Activated CD4-positive, alpha-beta T cell treated with anti-CD3 and anti-CD28 coated beads, Interleukin-2, amount 50 U/mL, for 16 hours (primary cell): ENCODE data around the gene MRPL27.
A peak's percentile ranks its signal among the peaks of the same experiment; 100 is the strongest.

Experiments
- DNase-seq: peaks from one replicate; pipeline ENCODE4 v3.0.0-alpha.2; 2020

MRPL27 gene

GRCh38 chr17:50359005-50359699, 13.8 kb downstream of the MRPL27 start:
- DNase-seq: no peak

DNA sequence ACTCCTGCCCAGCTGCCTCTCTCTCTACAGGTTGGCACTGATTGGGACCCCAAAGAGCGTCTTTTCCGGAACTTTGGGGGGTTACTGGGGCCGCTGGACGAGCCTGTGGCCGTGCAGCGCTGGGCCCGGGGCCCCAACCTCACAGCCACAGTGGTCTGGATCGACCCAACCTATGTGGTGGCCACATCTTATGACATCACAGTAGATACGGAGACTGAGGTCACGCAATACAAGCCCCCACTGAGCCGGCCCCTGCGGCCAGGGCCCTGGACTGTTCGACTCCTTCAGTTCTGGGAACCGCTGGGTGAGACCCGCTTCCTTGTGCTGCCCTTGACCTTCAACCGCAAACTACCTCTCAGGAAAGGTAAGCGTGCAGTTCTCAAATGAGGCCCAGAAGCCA, 14.8 kb downstream of the MRPL27 start:
- DNase-seq: no peak

- DNase-seq: no peak
These were observed 16.0 kb downstream of the MRPL27 start for GRCh38 chr17:50356892-50357510.

GRCh38 chr17:50356418-50356817, 16.6 kb downstream of the MRPL27 start:
- no peak for DNase-seq

- DNase-seq: no peak
These were observed 17.2 kb downstream of the MRPL27 start for GRCh38 chr17:50355701-50356341.

DNA sequence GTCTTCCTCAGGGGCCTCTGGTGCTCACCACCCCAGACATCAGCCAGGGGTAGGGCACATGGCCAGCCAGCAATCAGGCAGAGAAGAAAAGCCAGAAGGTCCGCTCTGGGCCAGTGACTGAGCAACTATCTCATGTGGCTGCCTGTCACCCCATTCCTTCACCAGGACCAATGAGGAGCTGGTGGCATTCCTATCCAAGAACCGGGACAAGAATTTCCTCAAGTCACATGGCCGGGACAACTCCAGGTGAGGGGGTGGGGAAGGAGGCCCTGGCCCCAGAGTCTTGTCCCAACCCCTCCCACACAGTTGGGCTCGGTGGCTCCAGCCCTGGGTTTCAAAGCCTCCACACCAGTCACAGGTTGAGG, 17.7 kb downstream of the MRPL27 start:
- no peak for DNase-seq

GRCh38 chr17:50354776-50355175, 18.2 kb downstream of the MRPL27 start:
- no peak for DNase-seq

DNA sequence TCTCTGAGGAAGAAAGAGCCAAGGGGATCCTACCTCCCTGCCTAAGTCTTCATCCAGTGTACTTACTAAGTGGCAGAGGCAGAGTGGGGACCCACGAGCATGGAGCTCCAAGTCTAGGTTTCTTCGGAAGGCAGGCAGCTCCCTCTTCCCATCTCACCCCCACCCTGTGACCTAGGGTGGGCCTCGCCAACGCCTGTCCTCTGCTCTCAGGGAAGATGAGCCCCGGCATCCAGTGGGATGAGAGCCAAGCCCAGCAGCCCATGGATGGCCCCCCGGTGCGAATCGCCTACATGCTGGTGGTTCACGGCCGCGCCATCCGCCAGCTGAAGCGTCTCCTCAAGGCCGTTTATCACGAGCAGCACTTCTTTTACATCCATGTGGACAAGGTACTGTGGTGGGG, 18.8 kb downstream of the MRPL27 start:
- no peak for DNase-seq

GRCh38 chr17:50353600-50354195, 19.3 kb downstream of the MRPL27 start:
- DNase-seq: no peak

- no peak for DNase-seq
These were observed 20.0 kb downstream of the MRPL27 start for GRCh38 chr17:50352693-50353599.

DNA sequence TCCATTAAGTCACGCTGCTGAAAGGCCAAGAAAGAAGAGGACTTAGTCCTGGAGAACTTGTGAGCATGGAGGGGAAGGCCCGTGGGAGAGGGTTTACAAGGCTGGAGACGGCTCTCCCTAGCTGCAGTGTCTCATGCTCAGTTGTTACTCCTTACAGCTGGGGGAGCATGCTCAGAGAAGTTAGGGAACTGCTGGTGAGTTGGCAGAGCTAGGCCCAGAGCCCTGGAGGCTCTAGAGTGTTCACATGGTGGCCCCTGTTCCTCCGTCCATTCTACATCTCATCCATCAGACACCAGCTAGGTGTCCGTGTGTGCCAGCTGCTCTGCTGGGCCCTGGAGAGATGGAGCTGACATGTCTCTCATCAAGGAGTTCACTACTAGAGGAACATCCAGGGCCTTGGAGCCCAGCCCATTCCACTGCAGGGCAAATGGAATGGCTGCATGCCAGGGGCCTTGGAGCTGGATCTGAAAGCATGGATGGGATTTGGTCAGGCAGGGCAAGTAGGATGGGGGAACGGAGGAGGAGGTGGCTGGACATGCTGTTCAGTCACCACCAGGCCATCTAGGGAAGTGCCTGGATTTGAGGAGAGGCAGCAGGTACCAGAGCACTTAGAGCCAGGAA, 20.8 kb downstream of the MRPL27 start:
- DNase-seq: no peak

DNA sequence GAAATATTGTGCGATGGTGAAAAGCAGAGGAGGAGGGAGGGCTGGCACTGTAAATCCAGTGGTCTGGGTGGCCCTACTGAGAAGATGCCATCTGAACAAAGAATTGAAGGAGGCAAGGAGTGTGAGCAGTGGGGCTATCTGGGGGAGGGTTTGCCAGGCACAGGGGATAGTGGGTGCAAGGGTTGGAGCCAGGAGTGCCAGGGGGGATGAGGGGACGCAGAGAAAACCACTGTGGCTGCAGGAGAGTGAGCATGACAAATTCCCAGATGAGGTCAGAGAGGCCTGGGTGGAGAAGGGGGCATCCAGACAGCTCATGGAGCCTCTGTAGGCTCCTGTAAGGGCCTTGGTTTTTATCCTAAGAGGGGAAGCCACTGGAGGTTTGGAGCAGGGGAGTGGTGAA, 22.3 kb downstream of the MRPL27 start:
- no peak for DNase-seq

GRCh38 chr17:50349243-50349600, 23.8 kb downstream of the MRPL27 start:
- DNase-seq: no peak

DNA sequence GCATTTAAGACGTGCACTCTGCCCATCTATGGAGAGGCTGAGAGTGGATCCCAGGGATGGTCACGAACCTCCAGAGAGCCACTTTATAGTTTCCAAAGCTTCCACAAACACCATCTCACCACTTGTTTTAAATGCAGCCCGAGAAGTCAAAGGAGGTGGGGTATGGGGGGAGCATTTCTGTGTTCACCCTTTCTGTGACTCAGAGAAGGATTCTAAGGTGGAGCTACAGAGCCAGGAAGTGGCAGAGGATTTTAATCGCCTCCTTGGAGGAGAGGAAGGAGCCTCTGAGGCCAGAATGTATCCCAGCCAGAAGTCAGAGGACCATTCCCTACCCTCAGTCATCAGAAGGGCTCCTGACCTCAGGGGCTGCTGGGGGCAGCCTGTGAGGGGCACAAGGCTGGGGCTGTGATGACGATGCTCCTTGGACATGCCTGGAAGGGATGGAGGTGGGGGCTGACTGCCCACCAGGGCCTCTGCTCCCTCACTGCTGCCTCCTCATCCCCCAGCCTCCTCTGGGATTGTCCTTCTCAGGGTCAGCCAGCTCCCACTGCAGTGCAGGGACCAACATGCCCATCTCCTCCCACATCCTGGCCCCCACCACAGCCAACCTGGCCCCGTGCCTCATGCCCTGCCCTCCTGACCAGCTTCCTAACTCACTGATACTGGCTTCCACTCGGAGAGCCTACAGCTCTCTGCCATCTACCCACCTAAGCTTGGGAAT, 24.3 kb downstream of the MRPL27 start:
- no peak for DNase-seq

- no peak for DNase-seq
These were observed 25.1 kb downstream of the MRPL27 start for GRCh38 chr17:50347894-50348291.

- no peak for DNase-seq
These were observed 25.7 kb downstream of the MRPL27 start for GRCh38 chr17:50347117-50347893.

GRCh38 chr17:50346313-50347116, 26.5 kb downstream of the MRPL27 start:
- peak; percentile 46 for DNase-seq

DNA sequence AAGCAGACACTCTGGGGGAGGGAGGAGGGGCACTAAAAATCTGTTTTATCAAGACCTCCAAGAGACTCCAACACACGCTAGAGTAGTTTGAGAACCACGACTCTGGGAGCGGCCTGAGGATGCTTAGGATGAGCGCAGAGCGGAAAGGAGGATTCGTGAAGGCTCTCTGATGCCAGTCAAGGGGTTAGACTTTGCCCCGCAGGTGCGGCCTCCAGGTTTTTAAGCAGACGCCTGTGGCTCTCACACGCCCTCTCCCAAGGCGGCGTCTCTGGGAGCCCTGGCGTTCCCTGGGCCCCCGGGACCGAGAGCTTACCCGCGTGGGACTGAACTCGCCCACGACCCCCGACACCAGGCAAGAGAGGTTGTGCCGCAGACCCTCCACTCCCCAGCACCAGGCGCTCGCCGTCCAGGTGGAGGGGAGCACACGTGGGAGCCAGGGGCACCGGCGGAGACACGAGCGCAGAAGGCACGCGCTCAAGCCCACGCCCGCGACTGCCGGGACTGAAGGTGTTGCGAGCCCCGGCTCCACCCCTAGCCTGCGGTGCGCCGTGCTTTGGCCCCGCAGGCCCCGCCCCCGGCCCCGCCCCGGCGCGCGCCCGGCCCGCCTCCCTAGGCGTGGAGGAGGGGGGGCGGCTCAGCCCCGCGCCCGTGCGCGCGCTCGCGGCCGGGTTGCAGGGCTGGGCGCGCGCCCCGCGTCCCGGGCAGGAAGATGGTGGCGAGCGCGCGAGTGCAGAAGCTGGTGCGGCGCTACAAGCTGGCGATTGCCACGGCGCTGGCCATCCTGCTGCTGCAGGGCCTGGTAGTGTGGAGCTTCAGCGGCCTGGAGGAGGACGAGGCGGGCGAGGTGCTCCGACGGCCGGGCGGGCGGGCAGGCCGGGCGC, 27.3 kb downstream of the MRPL27 start, which contains the start of gene XYLT2:
TSS of gene XYLT2 (plus strand) at position 695 of the 881 bp plus-strand sequence. CDS start at position 710, 15 bp downstream.
- DNase-seq: peak; percentile 90
